Kidney (tissue), 2 donors: ENCODE data around the gene RREB1. TPM values are rescaled to one million over a fixed set of nuclear protein-coding genes. Genes with fewer than 3 reads are reported as not detected.

Experiments used
- polyA plus RNA-seq: library from polyadenylated mRNA; stranded (reverse); fragments of 350-450 nt; fragmentation: Illumina TruSeq; extraction: RNeasy Lipid Tissue Mini Kit (QIAGEN cat#74804); gene quantifications from one replicate; pipeline ENCODE4 v1.2.3, GENCODE V29; 2014; ENCODE audit warnings: low read depth, low replicate concordance; ENCODE audit not compliant: insufficient read depth
- total RNA-seq: library from RNA; stranded (reverse); fragmentation: NEBNext Ultra II Directional; extraction: Animal tissue kit (Norgen Biotek cat#: 25700); gene quantifications from one replicate; pipeline ENCODE4 v1.2.1, GENCODE V29; 2021
- donor health status: DM: yes; HTN: yes; CAD: no.

The RREB1 gene
- total and polyA plus RNA-seq, 2 donors from 2014 or later, result 5.9 to 56.5 TPM

Other genes starting within 250 kb of the RREB1 start
- gene SSR1, start 205.2 kb downstream of the RREB1 start, total RNA-seq, result 163 TPM
- gene SSR1, start 205.2 kb downstream of the RREB1 start, polyA plus RNA-seq, result 40.4 TPM